ENCODE data around the gene GLI3.

The GLI3 gene

GRCh38 chr7:42022056-42022455 is 215.0 kb downstream of the GLI3 start:
- DNase-seq = no peak

- no peak for DNase-seq
Observed at GRCh38 chr7:42021631-42022030, 215.4 kb downstream of the GLI3 start.

DNA sequence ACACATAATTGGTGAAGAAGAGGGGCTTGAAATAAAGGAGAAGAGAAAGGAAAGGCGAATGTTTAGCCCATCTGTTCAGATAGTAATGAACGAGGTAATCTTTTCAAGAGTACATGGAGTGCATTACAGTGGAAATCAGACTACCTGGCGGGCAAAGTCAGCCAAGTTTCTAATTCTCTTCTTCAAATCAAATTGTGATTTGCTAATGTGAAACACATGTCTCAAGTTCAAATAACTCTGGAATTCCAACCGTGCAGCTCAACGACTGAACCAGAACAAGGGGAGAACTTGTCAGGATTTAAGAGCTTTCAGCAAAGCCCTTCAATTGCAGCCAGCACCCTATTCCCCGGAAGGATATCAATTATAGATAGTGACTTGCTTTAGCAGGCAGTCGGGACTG is 216.9 kb downstream of the GLI3 start:
- no peak for DNase-seq

DNA sequence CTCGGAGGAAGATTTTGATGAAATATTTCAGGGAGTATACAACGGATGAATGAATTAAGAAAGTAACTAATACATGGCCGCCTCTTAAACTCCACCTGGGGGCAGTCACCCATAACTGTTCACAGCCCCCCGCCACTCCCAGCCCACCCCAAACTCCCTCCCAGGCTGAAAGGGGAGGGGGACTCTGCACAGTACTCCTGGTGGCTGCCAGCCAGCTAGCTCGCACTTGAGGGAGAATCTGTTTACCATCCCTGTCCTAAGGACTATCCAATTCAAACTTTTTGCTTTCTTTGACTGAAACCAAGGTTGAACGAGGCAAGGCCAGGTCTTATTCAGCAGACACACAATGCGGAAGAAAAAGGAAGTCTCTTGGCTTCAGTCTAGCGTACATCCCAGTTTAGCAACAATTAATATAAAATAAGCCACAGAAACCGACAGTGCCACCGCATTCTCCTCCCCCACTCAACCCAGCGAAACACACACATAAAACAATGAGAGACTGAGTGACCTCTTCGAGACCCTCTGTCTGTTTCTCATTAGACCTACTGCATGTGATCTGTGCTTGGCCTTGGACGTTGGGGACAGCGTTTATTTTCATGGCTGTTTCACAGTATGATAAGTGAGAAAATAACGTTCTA is 219.5 kb downstream of the GLI3 start:
- DNase-seq = no peak

GRCh38 chr7:42016517-42016916 is 220.5 kb downstream of the GLI3 start:
- no peak for DNase-seq

DNA sequence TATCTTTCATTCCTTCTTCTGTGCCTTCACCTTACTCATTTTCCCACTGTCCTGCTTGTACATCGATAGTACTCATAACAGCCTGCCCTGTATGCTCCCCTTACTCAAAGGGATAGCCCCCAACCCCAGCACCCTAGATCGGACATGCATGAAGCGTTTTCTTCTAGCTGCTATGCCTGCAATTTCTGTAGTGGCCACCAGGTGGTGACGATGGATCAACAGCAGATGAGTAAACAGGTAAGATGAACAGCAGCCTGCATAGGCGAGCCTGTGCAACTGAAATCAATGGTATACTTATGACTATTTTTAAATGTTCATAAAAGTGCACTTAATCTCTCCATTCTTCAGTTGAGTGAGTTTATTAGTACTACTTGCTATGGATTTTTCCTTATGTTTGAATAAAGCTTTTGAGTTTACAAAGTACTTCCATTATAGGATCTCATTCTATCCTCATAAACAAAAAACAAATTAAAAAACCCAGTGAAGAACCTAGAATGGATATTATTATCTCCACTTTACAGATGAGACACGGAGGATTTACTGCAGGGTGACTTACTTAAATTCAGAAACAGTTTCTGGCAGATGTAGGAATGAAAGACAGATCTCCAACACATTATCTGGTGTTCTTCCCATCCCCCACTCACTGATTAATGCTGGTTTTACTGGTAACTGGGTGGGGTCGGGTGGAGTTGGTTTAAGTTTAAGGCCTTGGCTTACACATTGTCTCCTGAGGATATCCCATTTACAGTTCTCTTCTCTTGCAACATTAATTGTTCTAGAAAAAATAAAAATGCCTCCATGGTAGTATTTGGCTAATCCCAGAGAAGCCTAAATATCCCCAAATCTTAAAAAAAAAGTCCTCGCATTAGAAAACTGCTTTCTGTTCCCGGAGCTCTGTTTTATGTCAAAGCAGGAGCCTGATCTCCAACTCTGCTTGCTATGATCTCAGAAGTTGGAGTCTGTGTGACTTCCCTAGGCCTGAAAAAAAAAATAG is 222.1 kb downstream of the GLI3 start:
- no peak for DNase-seq

DNA sequence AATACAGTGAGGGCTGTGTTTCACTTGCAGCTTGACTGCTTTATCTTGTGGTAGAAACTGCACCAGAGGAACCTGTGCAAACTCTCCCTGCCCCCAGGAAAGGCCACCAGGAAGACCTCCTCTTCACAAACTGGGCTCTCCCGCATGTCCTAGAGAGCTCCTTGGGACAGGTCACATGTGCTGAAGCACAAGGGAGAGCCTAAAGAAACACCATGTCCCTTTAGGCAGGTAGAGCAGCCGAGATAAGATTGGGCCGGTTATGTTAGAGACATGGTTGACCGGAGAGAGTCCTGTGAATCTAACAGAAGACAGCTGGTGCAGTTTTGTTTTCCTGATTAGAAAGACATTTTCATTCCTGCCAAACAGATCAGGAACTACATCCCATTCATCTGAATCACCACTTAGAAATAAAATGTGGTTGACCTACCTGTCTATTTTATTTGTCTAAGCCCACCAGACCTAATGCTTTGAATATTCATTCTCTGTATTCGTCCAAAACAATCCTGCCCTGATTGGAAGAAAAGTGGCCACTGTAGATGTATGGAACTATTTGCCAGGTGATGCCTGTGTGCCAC is 224.1 kb downstream of the GLI3 start:
- no peak for DNase-seq

DNA sequence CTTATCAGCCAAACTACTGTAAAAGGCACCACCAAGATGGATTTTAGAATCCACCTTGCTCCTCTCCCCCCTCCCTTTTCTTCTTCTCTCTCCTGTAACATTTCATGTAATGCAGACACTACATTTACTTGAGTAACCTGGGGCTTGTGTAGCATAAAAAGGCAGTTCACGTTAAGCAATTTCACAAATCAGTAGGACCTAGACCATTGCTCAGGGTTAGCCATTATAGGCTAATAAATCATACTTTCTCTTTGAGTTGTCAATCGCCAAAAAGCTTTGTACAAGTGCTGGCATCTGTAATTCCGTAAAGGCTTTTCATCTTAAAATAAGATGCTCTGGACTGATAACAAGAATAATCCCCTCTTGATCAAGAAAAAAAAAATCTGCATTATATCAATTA is 224.7 kb downstream of the GLI3 start:
- no peak for DNase-seq

DNA sequence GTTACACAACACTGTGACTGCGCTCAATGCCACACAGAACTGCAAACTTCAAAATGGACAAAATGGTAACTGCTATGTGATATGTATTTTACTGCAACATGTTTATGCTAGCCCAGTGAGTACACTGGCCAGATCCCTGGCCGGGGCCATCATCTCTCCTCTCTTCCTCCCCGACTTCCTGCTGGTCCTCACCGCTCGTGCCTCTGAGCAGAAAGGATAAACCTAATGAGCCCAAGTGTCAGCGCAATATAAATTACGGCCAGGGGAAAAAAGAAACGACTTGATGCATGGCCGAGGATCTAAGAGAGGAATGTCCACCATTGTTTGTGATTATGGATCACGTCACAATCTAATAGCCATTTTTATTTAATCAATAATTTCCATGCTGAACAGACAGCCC is 225.2 kb downstream of the GLI3 start:
- no peak for DNase-seq

DNA sequence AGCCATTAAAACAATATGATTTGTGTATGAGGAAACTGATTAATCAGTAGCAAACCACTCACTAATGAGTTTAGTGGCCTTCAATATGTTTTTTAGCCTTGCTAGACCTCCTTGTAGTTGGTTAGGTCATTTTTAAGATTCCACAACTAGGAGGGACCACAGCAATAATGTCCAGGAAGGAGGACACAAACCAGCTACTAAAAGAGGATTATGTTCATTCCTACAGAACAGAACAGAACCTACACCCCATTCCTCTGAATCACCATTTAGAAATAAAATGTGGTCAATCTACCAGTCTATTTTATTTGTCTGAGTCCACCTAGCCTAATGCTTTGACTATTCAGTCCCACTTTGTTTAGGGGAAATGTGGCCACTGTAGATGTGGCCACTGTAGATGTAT is 226.3 kb downstream of the GLI3 start:
- DNase-seq = no peak

DNA sequence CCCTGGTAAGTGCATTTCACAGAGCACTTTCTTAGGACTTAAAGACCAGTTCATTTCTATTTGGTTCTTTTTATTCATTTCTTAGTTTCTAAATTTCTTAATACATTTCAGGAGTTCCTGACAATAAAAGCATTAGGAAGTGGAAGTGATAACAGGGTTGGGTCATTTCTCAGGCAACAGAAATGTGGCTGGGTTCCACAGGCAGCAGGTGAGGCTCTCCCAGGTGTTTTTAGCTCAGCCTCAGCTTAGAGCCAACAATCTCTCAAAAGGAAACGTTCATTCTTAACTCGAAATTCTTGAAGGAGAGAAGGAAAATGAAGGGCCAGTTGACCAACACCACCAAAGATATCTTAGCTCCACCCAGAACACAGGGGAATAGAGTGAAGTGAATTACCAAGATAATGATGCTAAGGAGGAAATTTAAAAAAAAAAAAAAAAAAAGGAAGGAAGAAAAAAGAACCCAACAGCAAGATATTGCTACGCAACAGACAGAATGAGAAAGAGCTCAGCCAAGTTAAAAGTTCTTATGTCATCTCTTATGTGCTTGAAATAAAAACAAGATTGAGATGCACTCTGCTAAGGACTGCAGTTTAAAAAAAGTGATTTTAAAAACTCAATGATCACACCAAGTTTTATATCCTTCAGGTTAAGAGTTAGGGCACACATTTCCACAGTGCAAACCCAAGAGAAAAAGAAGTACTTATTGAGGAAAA is 230.1 kb downstream of the GLI3 start:
- DNase-seq = no peak

DNA sequence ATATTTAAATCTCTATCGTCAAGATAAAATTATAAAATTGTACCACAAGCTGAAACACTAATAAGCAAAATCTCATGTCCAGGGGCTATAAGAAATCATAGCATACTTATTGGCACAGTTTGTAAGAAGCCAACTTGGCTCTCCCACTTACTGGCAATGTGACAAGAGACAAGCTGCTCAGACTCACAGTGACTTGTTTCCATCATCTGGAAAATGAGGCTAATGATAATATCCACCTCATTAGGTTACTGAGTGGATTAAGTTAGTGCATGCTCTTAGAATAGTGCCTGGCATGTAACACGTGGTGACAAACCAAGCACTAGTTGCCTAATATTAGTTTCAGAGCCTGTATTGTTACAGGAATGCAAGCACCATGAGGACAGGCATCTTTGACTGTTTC is 234.4 kb downstream of the GLI3 start:
- no peak for DNase-seq

GRCh38 chr7:41999736-42000283 is 237.2 kb downstream of the GLI3 start:
- no peak for DNase-seq

- DNase-seq = no peak
Observed at GRCh38 chr7:41998041-41998440, 239.0 kb downstream of the GLI3 start.

GRCh38 chr7:41997151-41997550 is 239.9 kb downstream of the GLI3 start:
- DNase-seq = no peak

- DNase-seq = no peak
Observed at GRCh38 chr7:41996381-41997035, 240.5 kb downstream of the GLI3 start.

DNA sequence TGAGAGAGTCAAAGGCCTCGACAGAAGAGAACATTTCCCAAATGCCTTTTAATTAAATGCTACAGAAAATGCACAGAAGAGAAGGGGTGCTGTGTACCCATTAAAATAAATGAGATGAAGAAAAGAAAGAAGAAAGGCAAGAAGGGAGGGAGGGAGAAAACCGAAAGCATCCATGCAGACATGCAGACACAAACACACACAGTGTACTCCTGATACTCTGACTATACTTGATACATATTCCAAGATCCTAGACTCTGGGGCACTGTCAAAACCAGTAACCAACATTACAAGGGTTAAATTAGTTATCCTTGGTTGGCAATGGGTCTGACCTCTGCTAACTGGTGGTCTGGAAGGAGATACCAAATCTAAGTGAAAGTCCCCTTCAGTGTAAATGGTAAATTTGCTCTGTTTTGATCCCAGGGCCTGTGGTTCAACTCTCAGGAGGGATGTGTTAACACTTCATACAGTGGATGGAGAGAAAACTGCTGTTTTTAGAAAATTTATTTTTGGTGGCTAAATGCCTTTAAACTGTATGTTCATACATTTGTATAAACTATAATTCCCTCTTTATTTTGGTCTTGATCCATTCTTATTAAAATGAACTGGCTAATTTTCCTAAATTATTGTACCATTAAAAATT is 241.3 kb downstream of the GLI3 start:
- DNase-seq = no peak

GRCh38 chr7:41994746-41995110 is 242.3 kb downstream of the GLI3 start:
- no peak for DNase-seq

- no peak for DNase-seq
Observed at GRCh38 chr7:41994036-41994745, 242.8 kb downstream of the GLI3 start.

DNA sequence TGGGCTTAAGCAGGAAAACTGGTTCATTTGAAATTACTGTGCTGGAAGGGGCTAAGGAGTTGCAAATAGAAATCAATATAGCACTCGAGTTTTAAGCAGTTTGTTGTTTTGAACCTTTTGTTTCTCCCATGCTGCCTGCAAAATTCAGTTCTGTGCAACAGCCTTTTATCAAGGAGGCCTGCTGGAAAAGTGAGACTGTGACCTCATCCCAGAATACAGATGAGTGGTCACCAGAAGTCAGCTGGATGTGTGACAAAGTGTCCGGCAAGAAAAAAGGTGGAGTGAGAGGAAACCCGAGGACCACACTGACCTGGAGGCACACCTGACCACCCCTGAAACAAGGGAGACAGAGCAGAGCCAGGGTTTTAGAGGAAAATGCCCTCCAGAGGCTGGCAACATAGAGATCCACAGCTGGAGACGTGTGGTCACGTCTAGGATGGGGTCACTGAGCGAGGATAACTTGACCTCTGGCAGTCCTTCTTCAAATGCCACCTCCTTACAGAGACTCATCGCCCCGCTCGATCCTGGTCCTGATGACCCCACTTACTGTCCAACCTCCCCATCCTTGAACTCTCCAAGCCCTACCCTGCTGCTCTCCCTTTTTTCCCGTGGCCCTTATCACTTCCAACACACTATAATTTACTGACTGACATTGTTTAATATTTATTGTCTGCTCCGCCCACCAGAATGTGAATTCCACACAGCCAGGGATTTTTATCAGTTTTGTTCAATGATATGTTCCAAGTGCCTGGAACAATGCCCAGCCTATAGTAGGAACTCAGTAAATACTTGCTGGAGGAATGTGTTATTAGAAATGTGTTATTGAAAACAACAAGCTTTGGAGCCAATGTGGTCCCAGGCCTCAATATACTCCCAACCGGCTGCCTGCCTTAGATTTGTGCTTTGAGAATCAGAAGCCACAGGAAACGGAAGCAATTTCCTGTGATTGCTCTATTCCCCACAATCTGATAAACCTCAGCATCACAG is 243.8 kb downstream of the GLI3 start:
- DNase-seq = no peak
